HepG2 (cell line): ENCODE results near the gene OSGIN1. TPM values are rescaled to one million over a fixed set of nuclear protein-coding genes. Genes with fewer than 3 reads are reported as not detected.

ENCODE experiments used
- CEBPB ChIP-seq: IDR thresholded peaks from 2 replicates; pipeline ENCODE4 v1.6.1; 2011; ENCODE audit warnings: low read depth, low read length, improper control_type of control experiment, borderline replicate concordance
- DBP ChIP-seq: sonication (generic); formaldehyde crosslinking; IDR thresholded peaks from 2 replicates; pipeline ENCODE4 v1.4.0; 2020; ENCODE audit warnings: missing genetic modification reagents; ENCODE audit errors: not compliant biosample characterization
- HNF4G ChIP-seq, 2 experiments: sonication (generic) in 1 of 2; formaldehyde crosslinking in 1 of 2; IDR thresholded peaks; 2 replicates each; pipeline versions ENCODE4 v1.4.0 to v1.6.1; 2011 to 2020; ENCODE audit warnings: borderline replicate concordance in 2 of 2, low read depth in 2 of 2, mild to moderate bottlenecking in 2 of 2, low read length in 1 of 2, missing genetic modification reagents in 1 of 2, moderate library complexity in 1 of 2
- ISX ChIP-seq: sonication (generic); formaldehyde crosslinking; conservative IDR thresholded peaks from 2 replicates; pipeline ENCODE4 v1.5.0; 2020; ENCODE audit warnings: missing genetic modification reagents
- KAT8 ChIP-seq: IDR thresholded peaks from 2 replicates; pipeline ENCODE4 v1.6.1; 2016; ENCODE audit warnings: missing genetic modification reagents, missing compliant biosample characterization
- KMT2B ChIP-seq: IDR thresholded peaks from 2 replicates; pipeline ENCODE4 v1.6.1; 2016; ENCODE audit warnings: missing genetic modification reagents, missing compliant biosample characterization
- MEIS1 ChIP-seq: sonication (generic); formaldehyde crosslinking; IDR thresholded peaks from 2 replicates; pipeline ENCODE4 v1.9.0; 2021; ENCODE audit warnings: mild to moderate bottlenecking, missing genetic modification reagents, moderate library complexity, borderline replicate concordance
- NR2C2 ChIP-seq: sonication (generic); formaldehyde crosslinking; IDR thresholded peaks from 2 replicates; pipeline ENCODE4 v1.4.0; 2020; ENCODE audit warnings: missing genetic modification reagents, mild to moderate bottlenecking, moderate library complexity, borderline replicate concordance
- PLRG1 ChIP-seq: fragments of 450-650 bp; conservative IDR thresholded peaks from 2 replicates; pipeline ENCODE4 v1.6.1; 2016
- YY1 ChIP-seq: IDR thresholded peaks from 2 replicates; pipeline ENCODE4 v1.6.1; 2011; ENCODE audit warnings: low read length, low read depth, moderate library complexity, mild to moderate bottlenecking; ENCODE audit not compliant: insufficient read depth, insufficient replicate concordance
- ZFP37 ChIP-seq: sonication (generic); formaldehyde crosslinking; IDR thresholded peaks from 2 replicates; pipeline ENCODE4 v1.4.0; 2020; ENCODE audit warnings: missing genetic modification reagents, borderline replicate concordance
- ZNF180 ChIP-seq: sonication (generic); formaldehyde crosslinking; IDR thresholded peaks from 2 replicates; pipeline ENCODE4 v1.4.0; 2020; ENCODE audit warnings: low read depth, missing genetic modification reagents, borderline replicate concordance
- ZNF564 ChIP-seq: sonication (generic); formaldehyde crosslinking; IDR thresholded peaks from 2 replicates; pipeline ENCODE4 v1.8.1; 2023; ENCODE audit warnings: mild to moderate bottlenecking, missing genetic modification reagents
- ZNF605 ChIP-seq: sonication (generic); formaldehyde crosslinking; IDR thresholded peaks from 2 replicates; pipeline ENCODE4 v1.8.0; 2022; ENCODE audit warnings: mild to moderate bottlenecking, missing genetic modification reagents
- ZNF746 ChIP-seq: sonication (generic); formaldehyde crosslinking; IDR thresholded peaks from 2 replicates; pipeline ENCODE4 v1.8.0; 2022; ENCODE audit warnings: mild to moderate bottlenecking, missing genetic modification reagents
- ZNF816 ChIP-seq: sonication (generic); formaldehyde crosslinking; IDR thresholded peaks from 2 replicates; pipeline ENCODE4 v1.8.0; 2022; ENCODE audit warnings: missing genetic modification reagents, mild to moderate bottlenecking, borderline replicate concordance
- polyA plus RNA-seq, 8 experiments: library from polyadenylated mRNA; depleted of rRNA in 3 of 8; stranded (reverse) in 7 of 8; unstranded in 1 of 8; fragments of >200 nt; fragmentation: Illumina TruSeq in 4 of 8; extraction: Trizol in 4 of 8; gene quantifications; 2 replicates each; pipeline versions ENCODE4 v1.2.1 to v1.2.3, GENCODE V29; 2011 to 2016; ENCODE audit warnings: low read depth in 4 of 8, missing spikeins in 1 of 8, mixed read lengths in 1 of 8; ENCODE audit not compliant: insufficient read depth in 1 of 8
- total RNA-seq, 5 experiments: library from RNA; depleted of rRNA; stranded (reverse); fragments of >200 nt; fragmentation: Illumina TruSeq; extraction: Trizol; gene quantifications; 2 replicates each; pipeline ENCODE4 v1.2.3, GENCODE V29; 2016; ENCODE audit warnings: low read depth in 1 of 5
- TF ChIP-seq, protein P1 (sequence below): sonication (generic); formaldehyde crosslinking; IDR thresholded peaks from 2 replicates; pipeline ENCODE4 v1.4.0; 2020; ENCODE audit warnings: missing genetic modification reagents
- TF ChIP-seq, protein P2 (sequence below): sonication (generic); formaldehyde crosslinking; IDR thresholded peaks from 2 replicates; pipeline ENCODE4 v1.5.1; 2020; ENCODE audit warnings: missing genetic modification reagents, mild to moderate bottlenecking, borderline replicate concordance
- TF ChIP-seq, protein P3 (sequence below): sonication (generic); formaldehyde crosslinking; IDR thresholded peaks from 2 replicates; pipeline ENCODE4 v1.8.0; 2022; ENCODE audit warnings: mild to moderate bottlenecking, missing genetic modification reagents, moderate library complexity
- TF ChIP-seq, protein P4 (sequence below): sonication (generic); formaldehyde crosslinking; IDR thresholded peaks from 2 replicates; pipeline ENCODE4 v1.5.0; 2020; ENCODE audit warnings: missing genetic modification reagents, mild to moderate bottlenecking, borderline replicate concordance
- TF ChIP-seq, protein P5 (sequence below): fragments of 450-650 bp; IDR thresholded peaks from 2 replicates; pipeline ENCODE4 v1.6.1; 2017; ENCODE audit warnings: mild to moderate bottlenecking

The OSGIN1 gene
- total and polyA plus RNA-seq, 2 of the 13 experiments (the other 11 are each of a cell fraction or from before 2014, with no cell fraction given): 20.5 to 27.1 TPM

DNA sequence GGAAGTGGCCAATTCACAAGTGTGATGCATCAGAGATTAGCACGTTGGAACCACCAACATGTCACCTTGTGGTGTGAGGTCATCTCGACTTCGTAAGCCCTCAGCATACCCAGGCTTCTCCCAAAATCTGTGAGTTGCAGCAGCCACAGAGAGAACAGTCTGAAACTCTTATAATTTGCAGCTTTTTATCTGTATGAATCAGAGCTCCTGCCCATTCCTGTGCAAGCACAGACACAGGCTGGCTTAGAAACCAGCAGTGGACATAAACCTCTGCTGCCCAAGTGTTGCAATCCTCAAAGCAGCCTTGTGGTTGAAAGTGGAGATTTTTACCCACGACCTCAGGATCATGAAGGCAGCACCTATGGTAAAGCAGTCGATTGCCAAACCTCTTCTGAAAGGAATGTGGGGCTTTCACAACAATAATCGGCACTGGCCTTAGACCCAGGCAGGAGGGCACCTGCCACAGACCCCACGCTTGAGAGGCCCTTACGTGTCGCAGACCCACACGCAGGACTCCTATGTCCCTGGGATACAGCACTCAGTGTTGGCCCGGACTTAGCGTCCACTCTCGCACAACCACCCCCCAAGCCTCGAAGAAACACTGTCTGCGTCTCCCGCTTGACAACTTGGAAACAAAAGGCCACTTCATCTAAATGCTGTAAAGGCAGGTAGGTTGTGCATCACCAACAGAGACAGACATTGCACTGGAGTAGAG lies 24.5 kb upstream of the OSGIN1 start (continued):
- TF ChIP-seq, protein P1, sequence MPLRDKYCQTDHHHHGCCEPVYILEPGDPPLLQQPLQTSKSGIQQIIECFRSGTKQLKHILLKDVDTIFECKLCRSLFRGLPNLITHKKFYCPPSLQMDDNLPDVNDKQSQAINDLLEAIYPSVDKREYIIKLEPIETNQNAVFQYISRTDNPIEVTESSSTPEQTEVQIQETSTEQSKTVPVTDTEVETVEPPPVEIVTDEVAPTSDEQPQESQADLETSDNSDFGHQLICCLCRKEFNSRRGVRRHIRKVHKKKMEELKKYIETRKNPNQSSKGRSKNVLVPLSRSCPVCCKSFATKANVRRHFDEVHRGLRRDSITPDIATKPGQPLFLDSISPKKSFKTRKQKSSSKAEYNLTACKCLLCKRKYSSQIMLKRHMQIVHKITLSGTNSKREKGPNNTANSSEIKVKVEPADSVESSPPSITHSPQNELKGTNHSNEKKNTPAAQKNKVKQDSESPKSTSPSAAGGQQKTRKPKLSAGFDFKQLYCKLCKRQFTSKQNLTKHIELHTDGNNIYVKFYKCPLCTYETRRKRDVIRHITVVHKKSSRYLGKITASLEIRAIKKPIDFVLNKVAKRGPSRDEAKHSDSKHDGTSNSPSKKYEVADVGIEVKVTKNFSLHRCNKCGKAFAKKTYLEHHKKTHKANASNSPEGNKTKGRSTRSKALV (CRISPR knock-in tag): no peak
- TF ChIP-seq ZNF180 (CRISPR knock-in tag): no peak
- TF ChIP-seq MEIS1 (CRISPR knock-in tag): no peak
- TF ChIP-seq NR2C2 (CRISPR knock-in tag): no peak
- TF ChIP-seq, protein P2, sequence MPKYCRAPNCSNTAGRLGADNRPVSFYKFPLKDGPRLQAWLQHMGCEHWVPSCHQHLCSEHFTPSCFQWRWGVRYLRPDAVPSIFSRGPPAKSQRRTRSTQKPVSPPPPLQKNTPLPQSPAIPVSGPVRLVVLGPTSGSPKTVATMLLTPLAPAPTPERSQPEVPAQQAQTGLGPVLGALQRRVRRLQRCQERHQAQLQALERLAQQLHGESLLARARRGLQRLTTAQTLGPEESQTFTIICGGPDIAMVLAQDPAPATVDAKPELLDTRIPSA: no peak
- no peak for TF ChIP-seq ZFP37 (CRISPR knock-in tag)
- TF ChIP-seq CEBPB: peak; percentile 96
- TF ChIP-seq, protein P3, sequence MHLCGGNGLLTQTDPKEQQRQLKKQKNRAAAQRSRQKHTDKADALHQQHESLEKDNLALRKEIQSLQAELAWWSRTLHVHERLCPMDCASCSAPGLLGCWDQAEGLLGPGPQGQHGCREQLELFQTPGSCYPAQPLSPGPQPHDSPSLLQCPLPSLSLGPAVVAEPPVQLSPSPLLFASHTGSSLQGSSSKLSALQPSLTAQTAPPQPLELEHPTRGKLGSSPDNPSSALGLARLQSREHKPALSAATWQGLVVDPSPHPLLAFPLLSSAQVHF (CRISPR knock-in tag): no peak
- TF ChIP-seq KMT2B (CRISPR knock-in tag): no peak
- no peak for TF ChIP-seq ZNF564 (CRISPR knock-in tag)
- no peak for TF ChIP-seq ZNF816 (CRISPR knock-in tag)
- TF ChIP-seq ISX (CRISPR knock-in tag): no peak
- no peak for TF ChIP-seq PLRG1
- TF ChIP-seq HNF4G (IDR thresholded peaks at IDR 0.05; ENCODE audit: borderline replicate concordance, low read depth, low read length): 0 out of 2 replicates have a peak, but pooled peaks have one; percentile 11
- TF ChIP-seq HNF4G (CRISPR knock-in tag; IDR thresholded peaks at IDR 0.05; ENCODE audit: borderline replicate concordance, low read depth): no peak
- no peak for TF ChIP-seq KAT8 (CRISPR knock-in tag)
- TF ChIP-seq ZNF605: no peak
- TF ChIP-seq, protein P4, sequence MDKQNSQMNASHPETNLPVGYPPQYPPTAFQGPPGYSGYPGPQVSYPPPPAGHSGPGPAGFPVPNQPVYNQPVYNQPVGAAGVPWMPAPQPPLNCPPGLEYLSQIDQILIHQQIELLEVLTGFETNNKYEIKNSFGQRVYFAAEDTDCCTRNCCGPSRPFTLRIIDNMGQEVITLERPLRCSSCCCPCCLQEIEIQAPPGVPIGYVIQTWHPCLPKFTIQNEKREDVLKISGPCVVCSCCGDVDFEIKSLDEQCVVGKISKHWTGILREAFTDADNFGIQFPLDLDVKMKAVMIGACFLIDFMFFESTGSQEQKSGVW (CRISPR knock-in tag): no peak
- TF ChIP-seq DBP (CRISPR knock-in tag): no peak
- TF ChIP-seq, protein P5, sequence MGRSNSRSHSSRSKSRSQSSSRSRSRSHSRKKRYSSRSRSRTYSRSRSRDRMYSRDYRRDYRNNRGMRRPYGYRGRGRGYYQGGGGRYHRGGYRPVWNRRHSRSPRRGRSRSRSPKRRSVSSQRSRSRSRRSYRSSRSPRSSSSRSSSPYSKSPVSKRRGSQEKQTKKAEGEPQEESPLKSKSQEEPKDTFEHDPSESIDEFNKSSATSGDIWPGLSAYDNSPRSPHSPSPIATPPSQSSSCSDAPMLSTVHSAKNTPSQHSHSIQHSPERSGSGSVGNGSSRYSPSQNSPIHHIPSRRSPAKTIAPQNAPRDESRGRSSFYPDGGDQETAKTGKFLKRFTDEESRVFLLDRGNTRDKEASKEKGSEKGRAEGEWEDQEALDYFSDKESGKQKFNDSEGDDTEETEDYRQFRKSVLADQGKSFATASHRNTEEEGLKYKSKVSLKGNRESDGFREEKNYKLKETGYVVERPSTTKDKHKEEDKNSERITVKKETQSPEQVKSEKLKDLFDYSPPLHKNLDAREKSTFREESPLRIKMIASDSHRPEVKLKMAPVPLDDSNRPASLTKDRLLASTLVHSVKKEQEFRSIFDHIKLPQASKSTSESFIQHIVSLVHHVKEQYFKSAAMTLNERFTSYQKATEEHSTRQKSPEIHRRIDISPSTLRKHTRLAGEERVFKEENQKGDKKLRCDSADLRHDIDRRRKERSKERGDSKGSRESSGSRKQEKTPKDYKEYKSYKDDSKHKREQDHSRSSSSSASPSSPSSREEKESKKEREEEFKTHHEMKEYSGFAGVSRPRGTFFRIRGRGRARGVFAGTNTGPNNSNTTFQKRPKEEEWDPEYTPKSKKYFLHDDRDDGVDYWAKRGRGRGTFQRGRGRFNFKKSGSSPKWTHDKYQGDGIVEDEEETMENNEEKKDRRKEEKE: no peak
- no peak for TF ChIP-seq ZNF746
- TF ChIP-seq YY1: no peak
